ENCODE results near the gene CNTN4. TPM values are rescaled to one million over a fixed set of nuclear protein-coding genes. Genes with fewer than 3 reads are reported as not detected.

Gene CNTN4
- total RNA-seq, 3 donors from 2014 or later: 6.6 to 16.7 (median 16.7) TPM

- no peaks in the 10 kb centered on the region for H3K4me1 ChIP-seq
- no peak for DNase-seq (ENCODE audit: low spot score in 2 of 2)
- no peak overlapping the region for H3K27ac ChIP-seq
- H3K36me3 ChIP-seq: no peaks in the 10 kb centered on the region
- peaks cover 5 to 6% of the 10 kb centered on the region in 2 donors for H3K9me3 ChIP-seq
- H3K27me3 ChIP-seq: no peaks in the 10 kb centered on the region
- TF ChIP-seq POLR2AphosphoS5 (IDR thresholded peaks at IDR 0.05): no peak
- no peak for TF ChIP-seq CTCF (IDR thresholded peaks at IDR 0.05)
- no peak for TF ChIP-seq POLR2A (IDR thresholded peaks at IDR 0.05)
- intact Hi-C loops (cut with DNase I; ENCODE audit: low total_unique reads): no loop called here
- H3K4me3 ChIP-seq: no peak overlapping the region
Observed at GRCh38 chr3:2544718-2545117, 446.1 kb downstream of the CNTN4 start.

DNA sequence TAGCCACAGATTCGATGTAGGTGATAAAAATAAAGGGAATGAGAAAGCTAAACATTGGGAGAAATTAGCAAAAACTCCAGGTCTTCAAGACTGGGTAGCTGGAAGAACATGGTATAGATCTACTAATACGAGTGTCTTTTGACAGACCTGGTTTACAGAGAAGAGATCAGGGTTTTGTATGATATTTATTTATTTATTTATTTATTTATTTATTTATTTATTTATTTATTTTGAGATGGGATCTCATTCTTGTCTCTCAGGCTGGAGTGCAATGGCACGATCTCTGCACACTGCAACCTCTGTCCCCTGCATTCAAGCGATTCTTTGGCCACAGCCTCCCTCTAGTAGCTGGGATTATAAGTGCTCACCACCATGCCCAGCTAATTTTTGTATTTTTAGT lies 448.4 kb downstream of the CNTN4 start:
- Histone ChIP-seq H3K4me3 (no peak overlapping the region), H3K4me1 (no peaks in the 10 kb centered on the region), H3K36me3 (no peaks in the 10 kb centered on the region), H3K27me3 (no peaks in the 10 kb centered on the region), H3K27ac (no peak overlapping the region), H3K9me3 (peaks cover 5 to 6% of the 10 kb centered on the region in 2 donors)
- intact Hi-C loops (cut with DNase I; ENCODE audit: low total_unique reads): no loop called here
- no peak for DNase-seq (ENCODE audit: low spot score in 2 of 2)
- TF ChIP-seq POLR2AphosphoS5 (IDR thresholded peaks at IDR 0.05) (no peak), CTCF (IDR thresholded peaks at IDR 0.05) (no peak), POLR2A (IDR thresholded peaks at IDR 0.05) (no peak)

DNA sequence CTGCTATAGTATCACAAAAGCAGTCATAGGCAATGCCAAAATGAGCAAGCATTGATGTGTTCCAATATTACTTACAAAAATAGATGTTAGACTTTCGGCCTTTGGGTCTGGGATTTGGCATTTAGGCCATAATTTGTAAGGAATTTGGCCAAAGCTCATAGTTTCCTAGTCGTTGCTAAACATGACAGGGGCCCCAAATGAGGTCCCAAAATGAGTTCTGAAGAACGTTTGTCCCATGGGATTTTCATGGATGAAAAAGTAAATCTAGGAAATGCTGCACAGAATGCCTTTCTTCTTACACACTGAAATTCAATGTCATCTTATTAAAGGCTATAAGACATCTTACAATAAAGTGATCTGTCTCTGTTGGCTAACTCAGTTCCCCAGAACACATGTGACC lies 456.0 kb downstream of the CNTN4 start:
- intact Hi-C loops (cut with DNase I; ENCODE audit: low total_unique reads): no loop called here
- Histone ChIP-seq H3K4me3 (no peak overlapping the region), H3K27me3 (no peaks in the 10 kb centered on the region), H3K4me1 (no peaks in the 10 kb centered on the region), H3K36me3 (no peaks in the 10 kb centered on the region), H3K9me3 (no peaks in the 10 kb centered on the region), H3K27ac (no peak overlapping the region)
- no peak for DNase-seq (ENCODE audit: low spot score in 2 of 2)
- TF ChIP-seq CTCF (IDR thresholded peaks at IDR 0.05): no peak
- TF ChIP-seq POLR2A (IDR thresholded peaks at IDR 0.05): no peak
- TF ChIP-seq POLR2AphosphoS5 (IDR thresholded peaks at IDR 0.05): no peak

- no peaks in the 10 kb centered on the region for H3K36me3 ChIP-seq
- H3K4me1 ChIP-seq: no peaks in the 10 kb centered on the region
- intact Hi-C loops (cut with DNase I; ENCODE audit: low total_unique reads): no loop called here
- no peak overlapping the region for H3K4me3 ChIP-seq
- H3K9me3 ChIP-seq: no peaks in the 10 kb centered on the region
- no peak for DNase-seq (ENCODE audit: low spot score in 2 of 2)
- H3K27ac ChIP-seq: no peak overlapping the region
- TF ChIP-seq POLR2A (IDR thresholded peaks at IDR 0.05) (no peak), POLR2AphosphoS5 (IDR thresholded peaks at IDR 0.05) (no peak), CTCF (IDR thresholded peaks at IDR 0.05) (no peak)
- H3K27me3 ChIP-seq: no peaks in the 10 kb centered on the region
Observed at GRCh38 chr3:2558796-2559195, 460.1 kb downstream of the CNTN4 start.

GRCh38 chr3:2567451-2567850 lies 468.8 kb downstream of the CNTN4 start:
- no peak overlapping the region for H3K4me3 ChIP-seq
- H3K27me3 ChIP-seq: no peaks in the 10 kb centered on the region
- H3K4me1 ChIP-seq: no peaks in the 10 kb centered on the region
- no peak for TF ChIP-seq CTCF (IDR thresholded peaks at IDR 0.05)
- TF ChIP-seq POLR2A (IDR thresholded peaks at IDR 0.05): no peak
- TF ChIP-seq POLR2AphosphoS5 (IDR thresholded peaks at IDR 0.05): no peak
- H3K36me3 ChIP-seq: no peaks in the 10 kb centered on the region
- no peak overlapping the region for H3K27ac ChIP-seq
- no peaks in the 10 kb centered on the region for H3K9me3 ChIP-seq
- DNase-seq (ENCODE audit: low spot score in 2 of 2): no peak
- intact Hi-C loops (cut with DNase I; ENCODE audit: low total_unique reads): no loop called here

All from breast epithelium (tissue), 4 donors.